HG03095 (cell line): Measurements from ENCODE around the gene IL18RAP.

ENCODE experiments used
- ATAC-seq: cut with Tn5 transposase; IDR thresholded peaks from one replicate; pipeline ENCODE4 v1.9.1; 2021; ENCODE audit warnings: moderate library complexity; ENCODE audit not compliant: unreplicated experiment

IL18RAP gene

DNA sequence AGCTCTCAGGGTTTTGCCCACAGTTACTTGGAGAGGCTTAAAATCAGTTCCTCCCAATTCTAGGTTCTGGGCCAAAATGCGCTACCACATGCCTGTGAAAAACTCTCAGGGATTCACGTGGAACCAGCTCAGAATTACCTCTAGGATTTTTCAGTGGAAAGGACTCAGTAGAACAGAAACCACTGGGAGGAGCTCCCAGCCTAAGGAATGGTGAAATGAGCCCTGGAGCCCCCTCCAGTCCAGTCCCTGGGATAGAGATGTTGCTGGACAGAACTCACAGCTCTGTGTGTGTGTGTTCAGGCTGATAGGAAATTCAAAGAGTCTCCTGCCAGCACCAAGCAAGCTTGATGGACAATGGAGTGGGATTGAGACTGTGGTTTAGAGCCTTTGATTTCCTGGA lies 29.0 kb downstream of the IL18RAP start:
- ATAC-seq: no peak

DNA sequence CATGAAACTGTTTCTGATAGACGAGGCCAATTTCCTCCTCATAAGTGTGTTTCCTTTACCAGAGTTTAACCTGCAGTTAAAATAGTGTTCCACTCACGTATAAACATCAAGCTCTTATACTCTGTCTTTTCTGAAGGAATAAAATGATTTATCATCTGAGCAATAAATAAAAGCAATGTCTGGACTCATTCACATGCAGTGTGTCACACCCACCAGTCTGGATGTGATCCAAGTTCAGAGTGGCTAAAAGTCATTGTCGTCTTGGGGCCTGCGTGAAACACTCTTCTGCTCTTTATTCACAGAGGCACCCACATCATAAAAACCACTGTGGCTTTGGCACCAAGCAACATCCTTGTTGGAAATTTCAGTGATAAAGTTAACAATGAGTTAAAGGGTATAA lies 30.5 kb downstream of the IL18RAP start:
- no peak for ATAC-seq

DNA sequence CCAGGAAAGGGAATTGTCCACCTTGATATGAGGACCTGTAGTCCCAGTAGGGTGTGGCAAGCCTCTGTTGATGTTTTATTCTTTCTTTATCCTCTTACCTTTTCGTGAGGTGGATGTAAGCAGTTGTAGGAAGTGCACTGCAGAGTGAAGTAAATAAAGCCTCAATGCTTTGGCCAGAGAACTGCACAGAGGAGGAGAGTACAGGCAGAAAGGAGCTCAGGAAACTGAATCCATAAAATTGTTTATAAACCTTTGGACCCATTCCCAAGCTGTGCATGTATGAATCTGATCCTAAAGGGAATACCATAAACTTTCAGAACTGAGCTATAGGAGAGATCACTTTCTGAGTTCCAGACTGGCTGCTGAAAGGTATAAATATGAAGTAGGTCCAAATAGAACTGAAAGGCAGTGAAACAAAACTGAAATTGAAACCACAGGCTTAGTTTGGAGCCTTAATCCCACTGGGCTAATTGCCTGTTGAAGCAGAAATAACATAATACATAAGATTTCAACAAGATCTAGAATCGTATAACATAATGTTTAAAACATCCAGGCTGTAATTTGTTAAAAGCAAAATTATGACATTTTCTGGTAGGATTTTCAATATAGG lies 32.2 kb downstream of the IL18RAP start:
- no peak for ATAC-seq

DNA sequence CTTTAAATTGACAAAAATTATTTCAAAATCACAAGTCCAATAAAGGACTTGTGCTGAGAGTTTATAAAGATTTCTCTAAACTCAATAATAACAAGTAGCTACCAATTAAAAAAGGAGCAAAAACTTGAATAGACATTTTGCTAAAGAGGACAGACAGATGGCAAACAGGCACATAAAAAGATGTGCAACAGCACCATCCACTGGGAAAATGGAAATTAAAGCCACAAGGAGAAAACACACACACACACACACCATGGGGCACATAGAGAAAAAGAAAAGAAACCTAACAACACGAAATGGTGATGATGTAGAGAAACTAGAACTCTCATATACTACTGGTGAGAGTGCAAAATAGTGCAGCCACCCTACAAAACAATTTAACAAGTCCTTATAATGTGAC lies 37.5 kb downstream of the IL18RAP start:
- ATAC-seq: no peak

DNA sequence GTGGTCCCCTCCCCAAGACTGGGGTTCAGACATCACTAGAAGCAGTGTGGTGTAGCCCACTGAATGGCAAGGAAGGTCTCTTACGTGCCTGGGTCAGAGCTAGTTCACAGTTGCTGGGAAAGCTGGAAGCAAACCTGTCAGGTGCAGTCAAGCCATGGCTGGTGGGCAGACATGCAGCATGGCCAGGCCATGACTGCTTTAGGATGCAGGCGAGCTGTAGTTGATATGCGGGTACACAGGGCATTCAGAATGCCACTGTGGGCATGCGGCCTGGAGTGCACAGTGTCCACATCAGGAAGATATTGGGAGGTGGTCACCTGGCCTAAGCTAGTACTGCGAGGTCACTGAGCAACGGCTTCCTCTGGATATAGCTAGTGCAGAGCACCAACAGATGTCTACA lies 38.2 kb downstream of the IL18RAP start:
- ATAC-seq: no peak

DNA sequence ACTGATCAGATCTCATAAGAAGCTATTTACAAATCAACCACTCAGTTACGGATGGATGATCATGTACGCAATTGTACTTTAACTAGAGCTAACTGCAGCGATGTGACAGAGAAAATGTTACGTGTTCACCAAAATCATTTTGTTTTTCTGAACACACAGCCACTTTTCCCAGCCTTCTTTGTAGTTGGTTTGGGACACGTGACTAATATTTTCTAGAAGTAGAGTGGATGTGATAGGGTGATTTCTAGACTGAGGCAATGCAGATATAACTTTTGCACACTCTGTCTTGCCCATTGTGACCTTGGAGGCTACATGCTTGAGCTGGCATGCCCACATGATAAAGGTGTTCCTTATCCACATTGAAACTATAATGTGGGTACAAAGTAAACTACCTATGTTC lies 40.2 kb downstream of the IL18RAP start:
- ATAC-seq: no peak

DNA sequence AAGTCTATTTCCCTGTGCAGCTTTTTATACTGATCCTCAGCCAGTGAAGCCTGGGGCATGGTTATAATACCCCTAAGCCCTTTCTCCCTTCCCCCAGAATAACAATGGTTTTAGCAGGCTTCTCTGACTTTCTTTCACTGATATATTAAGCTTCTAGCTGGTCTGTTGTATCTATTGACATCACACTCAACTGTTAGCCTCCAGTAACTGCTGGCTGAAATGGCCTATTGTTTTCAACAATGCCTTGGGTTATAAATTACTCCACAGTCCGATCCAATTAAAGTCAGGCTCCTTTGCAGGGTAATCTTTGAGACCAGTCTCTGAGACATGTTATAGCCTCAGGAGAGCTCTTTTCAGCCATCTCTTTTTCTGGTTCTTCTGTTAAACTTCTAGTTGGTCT lies 47.2 kb downstream of the IL18RAP start:
- ATAC-seq: no peak

DNA sequence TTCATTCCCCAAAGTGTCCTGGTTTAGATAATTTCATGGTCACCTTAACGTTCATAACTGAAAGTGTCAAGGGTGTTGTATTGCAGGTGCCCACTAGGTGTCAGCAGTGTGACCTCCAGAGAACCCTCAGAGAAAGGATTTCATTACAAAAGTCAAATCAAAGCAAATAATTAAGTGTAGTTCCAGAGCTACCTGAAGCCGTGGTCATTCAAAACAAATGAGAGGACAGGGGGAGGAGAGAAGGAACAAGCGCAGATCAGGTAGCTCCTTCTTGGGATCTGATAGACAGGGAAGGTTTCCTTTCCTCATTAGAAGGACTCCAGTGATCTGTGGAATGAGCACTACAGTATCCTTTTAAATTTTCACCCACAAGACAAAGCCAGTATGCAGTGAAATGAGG lies 50.1 kb downstream of the IL18RAP start, which contains the start of gene SLC9A4:
SLC9A4 (plus strand) TSS at position 207 of the 400 bp plus-strand sequence. CDS start 534 bp downstream, outside the sequence.
- no peak for ATAC-seq

DNA sequence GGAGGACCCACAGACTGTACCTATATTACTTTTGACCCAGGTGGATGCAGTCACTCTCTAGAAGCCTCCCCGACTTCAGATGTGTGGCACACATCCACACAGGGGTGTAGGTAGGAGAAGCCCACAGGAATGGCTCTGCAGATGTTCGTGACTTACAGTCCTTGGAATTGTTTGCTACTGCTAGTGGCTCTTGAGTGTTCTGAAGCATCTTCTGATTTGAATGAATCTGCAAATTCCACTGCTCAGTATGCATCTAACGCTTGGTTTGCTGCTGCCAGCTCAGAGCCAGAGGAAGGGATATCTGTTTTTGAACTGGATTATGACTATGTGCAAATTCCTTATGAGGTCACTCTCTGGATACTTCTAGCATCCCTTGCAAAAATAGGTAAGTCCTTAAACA lies 50.7 kb downstream of the IL18RAP start:
- no peak for ATAC-seq

DNA sequence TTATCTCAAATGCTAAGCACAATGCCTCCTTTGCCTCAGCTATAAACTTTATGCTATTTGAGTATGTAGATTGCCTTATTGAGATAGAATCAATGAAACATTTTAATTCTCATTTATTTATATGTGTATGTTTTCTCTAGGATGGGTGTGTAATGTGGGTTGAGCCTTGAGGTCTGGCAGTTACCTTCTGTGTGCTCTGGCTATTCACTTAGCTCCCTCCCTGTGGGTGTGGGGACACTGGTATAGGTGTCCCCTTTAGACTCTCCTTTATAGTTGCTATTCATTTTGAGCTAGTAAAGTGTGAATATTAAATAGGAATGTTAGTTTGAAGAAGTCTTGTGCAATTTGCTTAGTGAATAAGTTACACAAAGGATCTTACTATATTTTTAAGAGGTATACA lies 51.8 kb downstream of the IL18RAP start:
- ATAC-seq: no peak

DNA sequence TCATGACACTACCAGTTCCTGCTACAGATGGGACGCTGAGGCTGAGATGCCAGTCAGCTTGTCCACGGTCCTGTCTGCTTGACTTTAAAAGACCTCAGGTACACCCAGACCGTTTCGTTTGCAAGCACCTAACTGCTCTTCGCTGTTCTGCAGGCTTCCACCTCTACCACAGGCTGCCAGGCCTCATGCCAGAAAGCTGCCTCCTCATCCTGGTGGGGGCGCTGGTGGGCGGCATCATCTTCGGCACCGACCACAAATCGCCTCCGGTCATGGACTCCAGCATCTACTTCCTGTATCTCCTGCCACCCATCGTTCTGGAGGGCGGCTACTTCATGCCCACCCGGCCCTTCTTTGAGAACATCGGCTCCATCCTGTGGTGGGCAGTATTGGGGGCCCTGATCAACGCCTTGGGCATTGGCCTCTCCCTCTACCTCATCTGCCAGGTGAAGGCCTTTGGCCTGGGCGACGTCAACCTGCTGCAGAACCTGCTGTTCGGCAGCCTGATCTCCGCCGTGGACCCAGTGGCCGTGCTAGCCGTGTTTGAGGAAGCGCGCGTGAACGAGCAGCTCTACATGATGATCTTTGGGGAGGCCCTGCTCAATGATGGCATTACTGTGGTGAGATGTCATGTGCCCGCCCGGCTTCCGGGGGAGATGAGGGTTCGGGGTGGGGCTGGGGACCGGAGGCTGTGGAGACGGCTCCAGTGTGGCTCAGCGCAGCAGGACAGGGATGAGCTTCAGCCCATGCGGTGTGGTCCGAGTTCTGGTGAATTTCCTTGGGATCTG lies 55.9 kb downstream of the IL18RAP start:
- ATAC-seq: no peak

DNA sequence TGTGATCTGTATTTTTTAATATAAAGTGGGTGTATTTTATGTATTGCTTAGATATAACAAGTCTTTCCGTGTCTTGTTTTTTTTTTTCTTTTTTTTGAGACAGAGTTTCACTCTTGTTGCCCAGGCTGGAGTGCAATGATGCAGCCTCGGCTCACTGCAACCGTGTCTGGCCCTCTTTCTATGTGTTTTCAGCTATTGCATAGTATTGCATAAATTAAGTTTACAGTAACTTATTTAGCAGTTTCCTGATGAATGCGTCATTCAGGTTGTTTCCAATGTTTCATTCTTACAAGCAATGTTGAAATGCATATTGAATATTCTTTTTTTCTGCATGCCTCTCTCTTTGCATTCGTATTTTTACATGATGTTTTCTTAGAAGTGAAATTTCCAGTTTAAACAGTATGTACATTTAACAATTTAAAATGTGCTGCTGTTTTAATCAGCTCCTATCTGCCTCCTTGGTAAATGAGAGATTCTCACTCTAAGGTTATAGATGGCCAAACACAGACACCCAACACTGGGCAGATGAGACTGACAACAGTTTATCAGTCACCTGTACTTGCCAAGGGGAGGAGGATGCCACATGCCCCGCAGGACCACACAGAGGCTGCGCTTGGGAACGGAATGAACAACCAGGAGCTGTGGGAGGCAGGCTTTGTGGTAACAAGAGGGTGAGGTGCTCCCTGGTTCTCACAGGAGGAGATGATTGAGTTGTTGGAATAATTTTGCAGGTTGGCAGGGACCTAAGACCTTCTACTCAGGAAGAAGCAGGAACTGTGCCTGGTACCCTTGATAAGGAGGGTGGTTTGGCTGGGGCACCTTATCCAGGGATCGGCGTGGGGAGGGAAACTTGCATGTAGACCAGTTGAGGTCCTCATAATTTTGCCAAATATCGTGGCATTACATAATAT lies 57.6 kb downstream of the IL18RAP start:
- ATAC-seq: no peak

DNA sequence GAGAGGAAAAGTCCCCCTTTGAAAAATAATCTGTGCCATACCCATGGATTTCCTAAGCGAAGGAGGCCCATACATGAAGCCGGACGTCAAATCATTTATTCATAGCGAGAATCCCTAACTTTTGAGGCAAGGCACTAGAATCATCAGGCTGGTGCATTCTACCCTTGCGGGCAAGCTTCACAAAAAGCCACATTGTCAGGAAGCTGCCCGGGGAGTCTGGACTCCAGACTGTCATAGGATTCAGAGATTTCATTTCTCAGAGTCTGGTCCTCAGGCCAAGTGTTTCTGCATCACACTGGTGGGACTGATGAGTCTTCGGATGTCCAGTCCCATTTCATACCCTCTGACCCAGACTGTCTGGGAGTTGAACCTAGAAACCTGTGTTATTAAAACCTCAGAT lies 59.0 kb downstream of the IL18RAP start:
- no peak for ATAC-seq

DNA sequence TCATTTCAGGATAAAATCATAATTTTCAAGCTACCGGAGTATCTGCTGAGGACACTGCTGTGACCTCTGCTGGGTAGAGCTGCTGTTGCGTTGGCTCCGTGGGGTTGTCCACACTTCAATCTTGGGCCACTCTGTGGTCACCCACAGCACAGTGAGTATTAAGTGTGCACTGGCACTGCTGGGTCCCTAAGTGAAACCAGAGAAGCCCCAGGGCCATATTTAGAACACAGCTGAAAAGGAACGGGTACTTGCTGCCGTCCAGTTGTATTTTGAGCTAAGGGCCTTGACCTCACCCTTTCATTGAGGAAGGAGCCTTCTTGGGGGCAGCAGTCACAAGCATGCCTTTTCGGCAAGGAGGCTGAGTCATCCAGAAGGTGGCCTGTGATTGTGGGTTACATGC lies 60.1 kb downstream of the IL18RAP start:
- no peak for ATAC-seq

DNA sequence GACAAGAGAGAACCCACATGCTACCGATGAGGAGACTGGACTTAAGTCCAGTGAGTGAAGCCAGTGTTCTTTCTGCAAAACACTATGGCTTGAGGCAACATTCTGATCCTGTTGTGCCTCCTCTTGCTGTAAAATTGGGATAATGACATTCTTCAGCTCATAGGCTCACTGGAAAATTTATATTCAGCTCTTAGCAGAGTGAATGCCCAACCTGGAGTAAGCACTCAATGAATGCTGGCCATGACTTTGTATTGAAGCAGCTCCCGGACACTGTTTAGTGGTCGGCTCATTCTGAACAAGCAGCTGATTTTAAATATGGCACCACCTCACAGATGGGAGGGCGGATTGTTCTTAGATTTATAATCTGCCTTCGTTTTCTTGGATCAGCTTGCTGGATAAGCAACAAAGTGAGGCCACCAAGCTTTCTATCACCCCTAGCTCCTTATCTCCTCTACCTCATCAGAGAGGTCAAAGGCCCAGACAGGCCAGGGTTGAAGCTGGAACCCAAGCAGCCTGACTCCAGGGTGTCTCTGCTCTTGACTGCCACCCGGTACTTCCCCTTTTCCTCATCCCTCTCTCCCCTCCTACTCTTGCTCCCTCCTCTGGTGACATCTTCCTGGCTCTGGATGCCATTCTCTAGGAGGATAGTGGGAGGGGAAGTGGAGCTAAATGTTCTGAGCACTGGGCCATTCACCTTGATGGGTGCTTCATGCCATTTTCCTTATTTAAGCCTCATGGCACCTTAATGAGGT lies 61.5 kb downstream of the IL18RAP start:
- ATAC-seq: no peak

DNA sequence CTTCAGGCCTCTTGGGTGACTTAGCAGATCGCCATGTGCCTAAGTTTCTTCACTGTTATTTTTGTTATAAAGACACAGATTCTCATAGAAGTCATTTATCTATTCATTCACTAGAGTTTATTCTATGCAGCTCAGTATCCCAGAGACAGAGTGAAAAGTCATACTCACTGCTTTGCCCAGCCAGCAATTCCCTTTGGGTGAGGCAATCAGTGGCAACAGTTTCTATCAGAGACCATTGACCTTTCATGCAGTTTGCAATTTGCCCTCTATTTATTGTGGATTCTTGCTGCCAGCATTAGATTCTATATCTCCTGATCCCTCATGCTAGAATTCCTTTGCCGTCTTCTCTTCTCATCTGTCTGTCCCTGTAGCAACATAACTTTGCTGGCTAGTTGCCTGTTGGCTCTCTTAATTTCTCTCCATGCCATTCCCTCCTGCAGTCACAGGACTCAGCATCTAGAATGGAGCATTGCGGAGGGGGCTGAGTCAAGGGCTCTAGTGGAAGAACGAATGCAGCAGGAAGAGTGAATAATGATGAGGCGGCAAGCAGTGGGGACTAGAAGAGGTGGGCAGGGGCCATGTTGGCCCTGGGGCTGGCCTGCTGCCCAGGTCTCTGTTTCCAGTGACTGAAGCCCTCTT lies 62.3 kb downstream of the IL18RAP start:
- ATAC-seq: no peak

DNA sequence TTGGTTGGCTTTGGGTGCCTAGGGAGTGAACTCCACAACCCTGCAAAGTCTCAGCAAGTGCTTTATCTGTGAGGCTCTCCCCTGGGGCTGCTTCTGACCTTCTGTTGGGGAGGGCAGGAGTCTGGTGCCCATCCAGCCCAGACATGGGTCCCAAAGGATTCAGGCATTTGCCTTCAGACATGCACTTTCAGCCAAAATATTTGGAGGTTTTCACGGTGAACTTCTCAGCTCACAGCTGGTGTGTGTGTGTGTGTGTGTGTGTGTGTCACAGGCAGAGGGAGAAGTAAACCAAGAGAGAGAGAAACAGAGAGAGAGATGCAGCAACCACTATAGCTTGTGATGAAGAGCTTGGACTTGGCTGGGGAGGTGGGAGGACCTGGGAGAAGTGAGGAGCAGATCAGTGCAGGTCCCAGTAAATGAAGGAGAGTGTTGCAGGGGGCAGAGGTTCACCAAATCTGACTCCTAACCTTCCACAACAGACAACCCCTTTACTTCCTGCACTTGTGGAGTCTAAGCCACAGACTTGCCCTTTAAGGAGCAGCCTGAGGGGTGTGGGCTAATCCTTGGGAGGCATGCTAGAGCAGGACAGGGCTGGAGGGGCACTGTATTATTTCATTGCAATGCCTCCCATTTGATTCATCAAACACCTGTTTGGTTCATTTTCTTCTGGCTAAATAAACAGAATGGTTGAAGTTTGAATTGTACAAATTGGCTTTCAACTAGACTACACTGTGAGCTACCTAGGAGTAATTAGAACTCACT lies 64.2 kb downstream of the IL18RAP start:
- no peak for ATAC-seq

DNA sequence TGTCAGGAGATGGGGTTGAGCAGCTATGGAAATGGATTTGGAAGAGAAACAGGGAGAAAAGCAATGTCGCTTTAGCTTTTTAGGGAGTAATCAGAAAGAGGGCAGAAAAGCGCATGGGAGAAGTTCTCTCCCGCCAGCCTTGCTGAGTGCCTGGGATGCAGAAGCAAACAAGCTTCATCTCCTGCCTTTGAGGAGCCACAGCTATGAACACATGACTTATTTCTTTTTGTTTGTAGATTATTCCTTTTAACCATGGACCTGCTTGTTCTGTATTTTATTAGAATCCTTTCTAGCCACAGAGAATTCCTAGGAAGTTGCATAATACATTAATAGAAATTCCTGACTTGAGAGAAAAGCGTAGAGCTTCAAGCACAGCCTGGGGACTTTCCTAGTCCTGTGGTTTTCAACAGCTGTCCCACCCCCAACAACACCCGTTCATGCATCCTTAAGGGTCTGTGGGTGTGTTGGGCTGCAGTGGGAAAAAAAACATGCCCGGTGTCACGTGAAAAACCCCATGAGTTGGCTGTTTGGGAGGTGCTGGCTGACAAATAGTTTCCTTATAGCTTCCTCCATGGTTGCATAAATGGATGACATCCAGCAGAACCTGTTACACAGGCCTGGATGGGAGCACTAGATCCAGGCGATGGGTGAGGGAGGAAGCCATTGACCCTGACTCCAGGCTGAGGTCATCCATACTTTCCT lies 65.0 kb downstream of the IL18RAP start:
- ATAC-seq: no peak

DNA sequence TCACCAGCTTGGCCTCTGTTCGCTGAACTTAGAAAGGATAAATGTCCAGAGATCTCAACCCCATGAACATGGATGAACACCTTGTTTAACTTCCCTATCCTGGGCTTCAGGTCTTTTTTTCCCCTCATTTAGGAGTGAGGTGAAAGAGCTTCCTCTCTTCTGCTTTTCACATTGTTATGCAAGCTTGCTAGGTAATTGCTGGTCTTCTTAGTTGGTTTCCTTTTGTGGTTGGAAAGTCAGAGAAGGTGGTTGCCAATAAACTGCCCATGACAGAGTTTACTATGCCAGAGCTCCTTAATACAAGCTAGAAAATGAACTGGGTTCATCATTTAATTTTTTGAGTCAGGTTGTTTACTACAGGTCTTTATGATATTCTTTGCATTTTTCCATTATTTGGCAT lies 66.7 kb downstream of the IL18RAP start:
- ATAC-seq: no peak
